ENCODE data around the gene GSTK1.
"Not testable (repeated sequence)": the region's sequence is repeated elsewhere in the genome, so short reads cannot be mapped to it uniquely, and the experiment has no call there.

The GSTK1 gene

DNA sequence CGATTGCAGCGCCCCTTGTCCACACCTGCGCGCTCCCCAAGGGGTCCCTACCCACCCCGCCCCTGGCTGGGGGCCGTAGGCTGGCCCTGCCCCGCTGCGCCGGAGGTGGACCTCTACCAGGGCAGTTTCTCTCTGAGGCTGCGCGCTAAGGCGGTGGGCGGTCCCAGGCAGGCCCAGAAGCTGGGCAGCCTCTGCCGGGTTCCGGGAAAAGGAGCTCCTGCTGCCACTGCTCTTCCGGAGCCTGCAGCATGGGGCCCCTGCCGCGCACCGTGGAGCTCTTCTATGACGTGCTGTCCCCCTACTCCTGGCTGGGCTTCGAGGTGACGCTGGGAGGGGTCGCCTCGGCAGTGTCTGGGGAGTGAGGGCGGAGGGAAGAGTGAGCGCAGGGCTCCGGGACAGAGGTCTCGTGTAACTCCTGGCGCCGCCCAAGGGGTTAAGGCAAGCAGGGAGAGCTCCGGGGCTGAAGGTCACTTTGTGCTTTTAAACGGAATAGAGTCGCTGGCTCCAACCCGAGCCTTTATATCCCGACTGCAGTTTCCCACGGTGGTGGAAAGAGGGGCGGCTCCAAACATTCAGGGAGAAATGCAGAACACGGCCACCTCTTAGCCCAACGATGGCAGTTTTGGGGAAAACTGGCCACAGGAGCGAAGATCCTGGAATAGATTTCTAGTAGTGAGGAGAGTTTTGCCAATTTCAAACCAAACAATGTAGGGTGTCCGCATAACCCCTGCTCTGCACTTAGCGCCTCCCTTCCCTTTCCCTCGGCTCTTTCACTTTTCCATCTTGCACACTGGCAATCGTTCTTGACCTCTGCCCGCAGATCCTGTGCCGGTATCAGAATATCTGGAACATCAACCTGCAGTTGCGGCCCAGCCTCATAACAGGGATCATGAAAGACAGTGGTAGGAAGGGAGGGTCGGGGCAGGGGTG is at the start of gene GSTK1:
Gene GSTK1, plus strand, starts transcription at position 176 of the 930 bp plus-strand sequence. Its CDS starts 73 bp downstream, at position 249.
- DNase-seq: peak; percentile 45

DNA sequence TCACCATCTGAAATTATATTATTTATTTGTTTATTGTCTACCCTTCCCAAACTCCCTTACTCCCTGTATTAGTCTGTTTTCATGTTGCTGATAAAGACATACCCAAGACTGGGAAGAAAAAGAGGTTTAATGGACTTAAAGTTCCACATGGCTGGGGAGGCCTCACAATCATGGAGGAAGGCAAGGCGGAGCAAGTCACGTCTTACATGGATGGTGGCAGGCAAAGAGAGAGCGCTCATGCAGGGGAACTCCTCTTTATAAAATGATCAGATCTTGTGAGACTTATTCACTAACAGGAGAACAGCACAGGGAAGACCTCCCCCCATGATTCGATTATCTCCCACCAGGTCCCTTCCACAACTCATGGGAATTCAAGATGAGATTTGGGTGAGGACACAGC is 49.8 kb upstream of the GSTK1 start:
- DNase-seq: not testable (repeated sequence)

DNA sequence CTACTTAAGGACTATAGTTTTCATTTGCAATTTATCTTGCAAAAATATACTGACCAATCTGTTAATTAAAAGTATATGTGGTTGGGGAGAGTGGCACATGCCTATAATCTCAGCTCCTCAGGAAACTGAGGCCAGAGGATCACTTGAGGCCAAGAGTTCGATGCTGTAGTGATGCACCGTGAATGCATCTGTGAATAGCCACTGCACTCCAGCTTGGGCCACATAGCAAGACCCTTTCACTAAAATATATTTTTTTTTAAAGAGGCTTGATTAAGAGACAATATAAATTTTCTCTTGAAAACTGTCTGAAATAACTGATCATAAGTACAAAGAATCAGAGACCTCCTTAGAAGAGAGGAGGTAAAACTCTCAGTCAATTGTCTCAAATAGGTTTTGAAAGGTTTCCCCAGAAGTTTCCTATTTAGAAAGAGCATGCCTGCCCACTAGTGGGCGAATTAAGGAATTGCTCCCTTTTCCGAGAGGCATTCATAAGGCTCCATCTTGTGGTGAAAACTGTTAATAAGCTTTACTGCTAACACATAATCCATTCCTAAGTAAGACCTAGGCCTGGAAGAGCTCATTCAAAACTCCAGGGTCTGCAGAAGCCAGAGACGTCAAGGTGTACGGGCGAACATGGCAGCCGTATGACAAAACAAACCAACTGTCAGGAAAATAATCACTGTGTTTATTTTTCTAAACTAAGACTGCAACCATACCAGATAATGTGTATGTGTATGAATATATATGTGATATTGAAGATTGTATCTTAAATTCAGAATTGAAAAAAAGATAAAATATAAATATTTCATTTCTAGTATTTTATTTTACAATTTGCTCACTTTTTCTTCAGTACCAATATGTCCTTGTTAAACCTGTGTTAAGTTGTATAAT is 48.2 kb upstream of the GSTK1 start:
- DNase-seq: peak; percentile 75

DNA sequence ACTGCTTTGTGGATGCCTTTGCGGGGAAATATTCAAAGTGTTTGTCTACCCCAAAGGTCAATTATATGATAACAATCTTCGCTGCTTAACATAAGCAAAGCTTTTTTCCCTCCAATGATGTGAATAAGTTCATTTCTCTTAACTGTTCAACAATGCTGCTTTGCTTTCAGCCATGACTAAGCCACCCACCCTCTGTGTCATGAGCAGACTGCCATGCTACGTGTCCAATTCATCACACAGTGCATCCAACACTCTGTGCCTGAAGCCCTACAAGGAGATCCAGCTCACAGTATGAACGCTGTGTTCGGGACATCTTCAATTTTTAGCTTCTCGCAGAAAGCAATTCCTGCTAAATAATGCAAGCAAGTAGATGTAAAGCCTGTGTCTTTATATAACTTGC is 47.1 kb upstream of the GSTK1 start:
- DNase-seq: no peak

DNA sequence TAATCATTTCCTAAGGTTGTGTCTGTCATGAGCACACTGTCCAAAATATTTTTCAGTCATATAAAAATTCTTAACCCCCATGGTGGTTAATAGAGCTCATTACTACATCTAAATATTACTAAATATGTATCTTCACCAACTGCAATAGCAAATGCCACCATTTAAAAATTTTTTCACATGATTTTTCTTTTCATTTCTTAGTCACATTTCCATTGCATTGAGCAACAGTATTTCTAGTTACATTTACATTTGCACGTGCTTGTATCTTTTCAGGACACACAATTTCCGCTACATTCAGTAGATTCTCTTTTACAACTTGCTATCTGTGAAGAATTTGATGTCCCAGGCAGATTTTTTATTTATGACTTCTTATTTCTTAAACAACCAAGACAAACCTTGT is 46.6 kb upstream of the GSTK1 start:
- no peak for DNase-seq

DNA sequence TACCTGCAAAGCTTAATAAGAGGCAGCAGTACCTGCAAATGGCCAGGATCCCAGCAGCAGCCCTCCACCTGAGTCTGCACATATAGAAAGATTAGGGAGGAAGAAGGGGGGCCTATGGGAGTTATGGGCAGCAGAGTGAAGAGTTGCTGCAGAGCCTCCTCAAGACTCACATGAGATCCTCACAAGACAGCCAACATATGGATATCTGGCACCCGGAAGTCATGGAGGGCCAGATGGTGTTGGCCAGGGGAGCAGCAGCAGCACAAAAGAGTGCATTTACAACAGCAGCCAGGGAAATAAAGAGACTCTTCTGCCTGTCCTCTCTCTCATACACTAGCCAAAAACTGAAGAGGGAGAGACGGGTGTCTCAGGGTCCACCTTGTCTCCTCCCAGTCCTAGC is 45.4 kb upstream of the GSTK1 start:
- DNase-seq: no peak

DNA sequence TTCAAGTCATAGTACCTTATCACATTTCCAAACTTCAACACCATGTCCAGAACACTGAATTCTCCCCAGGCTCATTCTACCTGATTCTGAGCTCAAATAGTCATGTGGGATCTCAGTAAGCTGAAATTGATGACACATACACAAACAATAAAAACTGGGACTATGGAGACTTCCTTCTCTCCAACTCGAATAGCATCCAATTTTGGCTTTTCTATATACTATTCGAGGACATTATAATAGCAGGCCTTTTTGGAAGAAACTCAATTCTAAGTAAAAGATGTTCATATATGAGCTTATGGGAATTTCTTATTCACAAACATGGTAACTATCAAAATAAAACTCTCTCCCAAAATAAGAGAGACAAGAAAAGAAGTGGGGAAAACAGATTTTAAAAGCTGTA is 42.0 kb upstream of the GSTK1 start:
- DNase-seq: no peak

DNA sequence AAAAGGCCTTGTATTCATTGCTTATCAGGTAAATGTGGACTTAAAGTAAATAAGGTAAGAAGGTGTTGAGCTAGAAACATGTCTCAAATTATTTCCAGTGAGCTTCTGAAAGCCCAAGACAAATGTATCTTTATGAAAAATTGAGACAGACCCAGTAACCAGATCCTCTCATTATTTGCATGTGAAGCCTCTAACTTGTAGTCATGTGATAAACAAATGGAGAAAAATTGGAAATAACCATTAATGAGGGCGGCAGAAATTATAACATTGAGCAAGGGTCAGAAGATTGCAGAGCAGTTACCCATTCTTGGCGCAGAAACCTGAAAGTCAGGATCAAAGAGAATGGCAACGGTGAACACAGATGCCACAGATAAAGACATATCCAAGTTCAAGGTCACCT is 41.5 kb upstream of the GSTK1 start, which contains the start of gene TAS2R40:
Gene TAS2R40, plus strand, starts transcription at position 301 of the 400 bp plus-strand sequence. Its CDS starts 42 bp downstream, at position 343.
- no peak for DNase-seq

DNA sequence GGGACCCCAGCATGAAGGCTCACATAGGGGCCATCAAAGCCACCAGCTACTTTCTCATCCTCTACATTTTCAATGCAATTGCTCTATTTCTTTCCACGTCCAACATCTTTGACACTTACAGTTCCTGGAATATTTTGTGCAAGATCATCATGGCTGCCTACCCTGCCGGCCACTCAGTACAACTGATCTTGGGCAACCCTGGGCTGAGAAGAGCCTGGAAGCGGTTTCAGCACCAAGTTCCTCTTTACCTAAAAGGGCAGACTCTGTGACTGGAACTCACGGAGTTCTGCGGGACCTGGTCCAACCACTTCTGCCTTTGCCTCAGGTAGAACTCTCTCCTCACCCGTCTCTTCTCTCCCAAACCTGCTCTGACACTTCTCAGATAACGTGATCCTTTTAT is 40.5 kb upstream of the GSTK1 start:
- DNase-seq: no peak

DNA sequence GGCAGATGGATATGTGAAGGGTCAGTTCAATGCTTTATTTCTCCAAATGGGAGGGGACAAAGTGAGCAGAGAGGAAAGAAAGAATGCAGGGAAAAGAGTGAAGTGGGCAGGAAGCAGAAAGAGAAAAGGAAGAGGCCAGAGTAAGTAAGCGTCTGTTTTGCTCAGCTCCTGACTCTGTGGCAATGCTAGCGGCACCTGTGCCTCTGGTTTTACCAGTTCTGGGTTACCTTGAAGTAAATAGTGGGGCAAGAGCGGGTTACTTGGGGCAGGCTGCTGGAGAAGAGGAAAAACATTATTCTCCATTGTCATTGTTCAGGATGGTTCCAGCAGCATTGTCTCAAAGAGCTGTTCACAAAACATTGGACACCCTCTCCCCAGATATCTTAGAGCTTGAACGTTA is 39.5 kb upstream of the GSTK1 start:
- no peak for DNase-seq

DNA sequence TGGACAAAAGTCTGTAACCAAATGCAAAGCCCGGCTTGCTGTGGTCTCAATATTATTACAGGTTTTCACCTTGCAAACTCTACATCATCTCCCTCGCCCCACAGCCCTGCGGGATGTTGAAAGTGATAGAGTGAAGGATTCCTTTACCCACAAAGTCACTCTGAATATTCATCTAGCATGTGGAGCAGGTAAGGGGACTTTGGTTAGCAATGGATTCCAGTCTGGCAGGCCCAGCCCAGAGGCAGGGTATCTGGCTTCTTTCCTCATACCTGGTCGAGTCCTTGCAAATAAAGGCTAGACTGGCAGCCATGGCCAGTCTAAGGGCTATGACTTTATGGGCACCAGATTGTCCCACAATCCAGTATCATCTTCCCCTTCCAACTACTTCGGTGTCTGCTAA is 38.2 kb upstream of the GSTK1 start:
- DNase-seq: no peak

DNA sequence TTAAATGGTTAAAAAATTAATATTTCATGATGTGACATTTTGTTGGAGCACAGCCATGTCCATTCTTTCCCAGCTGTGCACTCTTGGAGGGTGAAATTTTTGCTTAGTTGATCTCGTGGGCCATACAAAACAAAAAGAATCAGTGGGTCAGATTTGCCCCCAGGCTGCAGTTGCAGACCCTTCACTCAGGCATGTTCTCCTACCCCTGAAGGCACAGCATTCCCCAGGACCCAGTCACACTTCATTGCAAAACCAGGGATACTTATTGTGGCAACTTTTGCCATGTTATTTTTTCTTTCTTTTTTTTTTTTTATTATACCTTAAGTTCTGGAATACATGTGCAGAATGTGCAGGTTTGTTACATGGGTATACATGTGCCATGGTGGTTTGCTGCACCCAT is 35.4 kb upstream of the GSTK1 start:
- DNase-seq: no peak

DNA sequence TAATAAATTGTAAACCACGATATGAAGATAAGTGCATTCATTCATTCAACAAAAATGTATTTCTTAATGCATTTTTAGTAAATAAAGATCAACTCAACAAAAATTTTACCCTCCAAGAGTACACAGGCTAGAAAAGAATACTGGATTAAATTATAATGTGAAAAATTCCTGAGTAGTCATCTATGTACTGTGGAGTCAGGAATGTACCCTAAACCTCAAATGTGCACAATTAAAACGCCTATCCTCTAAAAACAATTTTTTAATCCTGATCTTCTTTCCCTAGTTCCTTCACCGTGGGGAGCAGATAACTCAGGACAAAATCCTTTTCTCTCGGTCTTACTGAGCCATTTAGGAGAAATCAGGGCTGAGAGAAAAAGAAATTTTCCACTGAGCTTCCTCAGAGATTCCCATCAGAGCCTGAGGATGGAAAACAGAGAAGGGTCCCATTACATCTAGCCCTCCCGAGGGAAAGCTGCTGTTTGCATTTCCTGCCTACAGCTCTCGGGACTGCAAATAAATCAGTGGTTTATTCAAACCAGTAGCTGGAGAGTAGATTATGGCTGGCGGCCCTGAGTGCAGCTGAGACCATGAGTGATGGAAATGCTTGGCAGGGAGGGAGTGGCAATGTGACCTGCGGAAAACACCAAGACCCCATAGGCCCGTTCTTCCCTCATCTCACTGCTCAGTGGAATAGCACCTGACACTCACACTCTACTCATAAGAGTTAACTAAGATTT is 34.0 kb upstream of the GSTK1 start:
- no peak for DNase-seq

DNA sequence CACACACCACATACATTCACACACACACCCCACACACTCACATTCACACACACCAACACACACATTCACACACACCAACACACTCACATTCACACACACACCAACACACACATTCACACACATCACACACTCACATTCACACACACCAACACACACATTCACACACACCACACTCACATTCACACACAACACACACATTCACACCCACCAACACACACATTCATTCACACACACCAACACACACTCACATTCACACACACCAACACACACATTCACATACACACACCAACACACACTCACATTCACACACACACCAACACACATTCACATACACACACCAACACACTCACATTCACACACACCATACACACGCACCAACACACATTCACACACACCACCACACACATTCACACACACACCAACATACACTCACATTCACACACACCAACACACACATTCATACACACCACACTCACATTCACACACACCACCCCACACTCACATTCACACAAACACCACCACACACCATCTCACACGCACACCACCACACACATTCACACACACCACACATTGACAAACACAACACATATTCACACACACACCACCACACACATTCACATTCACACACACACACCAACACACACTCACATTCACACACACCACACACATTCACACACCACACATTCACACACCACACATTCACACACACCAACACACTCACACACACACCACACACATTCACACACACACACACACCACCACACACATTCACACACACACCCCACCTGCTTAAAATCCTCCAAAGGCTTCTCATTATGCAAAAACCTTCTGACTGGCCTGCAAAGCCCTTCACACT is 32.4 kb upstream of the GSTK1 start:
- DNase-seq: no peak

DNA sequence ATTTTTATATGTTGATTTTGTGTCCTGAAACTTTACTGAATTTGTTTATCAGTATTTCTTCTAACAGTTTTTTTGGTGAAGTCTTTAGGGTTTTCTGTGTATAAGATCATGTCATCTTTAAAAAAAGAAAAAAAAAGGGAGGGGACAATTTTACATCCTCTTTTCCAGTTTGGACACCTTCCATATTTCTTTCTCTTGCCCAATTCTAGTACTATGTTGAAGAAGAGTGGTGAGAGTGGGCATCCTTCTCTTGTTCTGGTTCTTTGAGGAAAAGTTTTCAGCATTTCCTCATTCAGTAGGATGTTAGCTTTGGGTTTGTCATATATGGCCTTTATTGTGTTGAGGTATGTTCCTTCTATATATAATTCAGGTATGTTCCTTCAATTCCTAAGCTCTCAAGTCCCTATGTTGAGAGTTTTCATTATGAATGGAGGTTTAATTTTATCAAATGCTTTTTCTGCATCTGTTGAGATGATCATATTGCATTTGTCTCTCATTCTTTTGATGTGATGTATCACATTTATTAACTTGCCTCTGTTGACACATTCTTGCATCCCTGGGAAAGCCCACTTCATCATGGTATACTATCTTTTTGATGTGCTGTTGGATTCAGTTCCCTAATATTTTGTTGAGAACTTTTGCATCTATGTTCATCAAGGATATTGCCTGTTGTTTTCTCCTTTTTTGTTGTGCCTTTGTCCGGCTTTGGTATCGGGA is 29.3 kb upstream of the GSTK1 start:
- DNase-seq: no peak

DNA sequence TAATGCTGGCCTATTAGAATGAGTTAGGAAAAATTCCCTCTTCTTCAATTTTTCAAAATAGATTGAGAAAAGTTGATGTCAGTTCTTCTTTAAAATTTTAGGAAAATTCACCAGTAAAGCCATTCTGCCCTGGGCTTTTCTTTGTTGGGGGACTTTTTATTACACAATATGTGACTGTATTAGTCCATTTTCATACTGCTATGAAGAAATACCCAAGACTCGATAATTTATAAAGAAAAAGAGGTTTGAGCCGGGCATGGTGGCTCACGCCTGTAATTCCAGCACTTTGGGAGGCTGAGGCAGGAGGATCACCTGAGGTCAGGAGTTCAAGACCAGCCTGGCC is 28.7 kb upstream of the GSTK1 start:
- no peak for DNase-seq

DNA sequence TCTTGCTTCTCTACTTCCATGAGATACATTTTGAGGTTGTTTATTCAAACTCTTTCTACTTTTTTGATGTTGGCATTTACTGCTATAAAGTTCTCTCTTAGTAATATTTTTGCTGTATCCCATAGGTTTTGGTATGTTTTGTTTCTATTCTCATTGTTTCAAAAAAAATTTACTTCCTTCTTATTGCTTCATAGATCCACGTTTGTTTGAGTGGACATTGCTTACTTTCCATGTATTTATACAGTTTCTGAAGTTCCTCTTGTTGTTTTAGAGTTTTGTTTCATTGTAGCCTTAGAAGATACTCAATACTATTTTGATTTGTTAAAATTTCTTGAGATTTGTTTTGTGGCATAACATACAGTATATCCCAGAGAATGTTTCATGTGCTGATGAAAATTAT is 27.7 kb upstream of the GSTK1 start:
- DNase-seq: no peak

DNA sequence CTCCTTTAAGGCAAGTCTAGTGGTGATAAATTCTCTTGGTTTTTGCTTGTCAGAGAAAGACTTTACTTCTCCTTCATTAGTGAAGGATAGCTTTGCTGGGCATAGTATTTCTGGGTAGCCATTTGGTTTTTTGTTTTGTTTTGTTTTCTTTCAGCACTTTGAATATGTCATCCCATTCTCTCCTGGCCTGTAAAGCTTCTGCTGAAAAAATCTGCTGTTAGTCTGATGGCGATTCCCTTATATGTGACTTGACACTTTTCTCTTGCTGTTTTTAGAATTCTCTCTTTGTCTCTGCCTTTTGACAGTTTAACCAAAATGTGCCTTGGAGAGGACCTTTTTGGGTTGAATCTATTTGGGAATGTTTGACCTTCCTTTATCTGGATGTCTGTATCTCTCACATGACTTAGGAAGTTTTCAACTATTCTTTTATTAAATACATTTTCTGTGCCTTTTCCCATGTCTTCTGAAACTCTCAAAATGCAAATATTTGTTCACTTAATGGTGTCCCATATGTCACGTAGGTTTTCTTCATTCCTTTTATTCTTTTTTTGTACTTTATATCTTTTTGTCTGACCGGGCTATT is 26.7 kb upstream of the GSTK1 start:
- DNase-seq: no peak

DNA sequence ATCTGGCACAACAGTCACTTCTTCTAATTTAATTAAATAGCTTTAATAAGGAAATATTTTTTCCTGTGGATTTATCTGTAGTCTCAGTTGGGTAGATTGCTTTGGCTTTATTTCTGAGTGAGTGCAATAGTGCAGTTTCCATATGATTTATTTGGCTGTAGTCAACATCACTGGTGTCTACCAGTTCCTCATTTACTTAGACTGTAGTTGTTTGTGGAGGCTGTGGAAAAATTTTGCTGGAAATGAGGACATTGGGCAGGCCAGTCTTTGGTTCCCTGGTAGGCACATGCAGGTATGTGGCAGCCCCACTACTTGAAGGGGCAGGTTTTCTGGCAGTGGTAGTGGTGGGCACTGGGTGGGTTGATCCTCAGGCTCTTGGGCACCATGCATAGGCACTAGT is 25.9 kb upstream of the GSTK1 start:
- DNase-seq: no peak

DNA sequence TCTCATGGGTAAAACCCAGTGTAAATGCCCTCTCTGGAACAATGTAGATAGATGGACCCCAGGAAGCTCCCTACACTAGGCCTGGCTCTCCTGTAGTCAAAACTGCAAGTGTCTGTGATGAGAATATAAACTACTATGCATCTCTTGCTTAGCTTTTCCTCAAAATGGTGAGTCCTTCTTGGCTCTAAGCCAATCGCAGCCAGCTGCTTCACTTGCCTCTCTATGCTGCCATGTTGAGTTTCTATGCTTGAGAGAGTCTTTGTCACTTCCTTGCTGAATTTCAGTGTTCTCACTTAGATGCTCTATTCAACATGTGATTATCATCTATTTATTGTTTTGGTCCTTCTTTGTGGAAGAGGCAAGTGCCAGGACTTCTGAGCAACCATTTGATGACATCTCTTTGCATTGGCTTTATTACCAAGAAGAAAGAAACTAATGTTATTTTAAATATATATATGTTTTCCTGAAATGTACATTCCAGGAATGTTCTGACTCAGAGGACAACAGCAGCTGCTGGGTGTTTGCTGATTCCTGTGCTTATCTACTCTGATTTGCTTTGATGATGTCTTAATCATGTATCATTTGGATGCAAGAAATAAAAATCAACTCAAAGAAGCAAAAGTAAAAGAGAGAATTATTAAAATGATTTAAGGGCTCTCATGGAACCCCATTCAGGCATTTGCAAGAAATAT is 24.8 kb upstream of the GSTK1 start:
- no peak for DNase-seq
